Measurements from ENCODE around the gene IGFLR1.

DNA sequence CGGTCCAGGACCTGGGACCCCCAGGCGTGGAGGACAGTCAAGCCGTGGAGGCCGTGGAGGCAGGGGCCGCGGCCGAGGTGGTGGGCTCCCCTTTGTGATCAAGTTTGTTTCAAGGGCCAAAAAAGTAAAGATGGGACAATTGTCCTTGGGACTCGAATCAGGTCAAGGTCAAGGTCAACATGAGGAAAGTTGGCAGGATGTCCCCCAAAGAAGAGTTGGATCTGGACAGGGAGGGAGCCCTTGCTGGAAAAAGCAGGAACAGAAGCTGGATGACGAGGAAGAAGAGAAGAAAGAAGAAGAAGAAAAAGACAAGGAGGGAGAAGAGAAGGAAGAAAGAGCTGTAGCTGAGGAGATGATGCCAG, 22.1 kb downstream of the IGFLR1 start:
- TF ChIP-seq, protein P1, sequence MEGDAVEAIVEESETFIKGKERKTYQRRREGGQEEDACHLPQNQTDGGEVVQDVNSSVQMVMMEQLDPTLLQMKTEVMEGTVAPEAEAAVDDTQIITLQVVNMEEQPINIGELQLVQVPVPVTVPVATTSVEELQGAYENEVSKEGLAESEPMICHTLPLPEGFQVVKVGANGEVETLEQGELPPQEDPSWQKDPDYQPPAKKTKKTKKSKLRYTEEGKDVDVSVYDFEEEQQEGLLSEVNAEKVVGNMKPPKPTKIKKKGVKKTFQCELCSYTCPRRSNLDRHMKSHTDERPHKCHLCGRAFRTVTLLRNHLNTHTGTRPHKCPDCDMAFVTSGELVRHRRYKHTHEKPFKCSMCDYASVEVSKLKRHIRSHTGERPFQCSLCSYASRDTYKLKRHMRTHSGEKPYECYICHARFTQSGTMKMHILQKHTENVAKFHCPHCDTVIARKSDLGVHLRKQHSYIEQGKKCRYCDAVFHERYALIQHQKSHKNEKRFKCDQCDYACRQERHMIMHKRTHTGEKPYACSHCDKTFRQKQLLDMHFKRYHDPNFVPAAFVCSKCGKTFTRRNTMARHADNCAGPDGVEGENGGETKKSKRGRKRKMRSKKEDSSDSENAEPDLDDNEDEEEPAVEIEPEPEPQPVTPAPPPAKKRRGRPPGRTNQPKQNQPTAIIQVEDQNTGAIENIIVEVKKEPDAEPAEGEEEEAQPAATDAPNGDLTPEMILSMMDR (IDR thresholded peaks at IDR 0.05) = no peak
- TF ChIP-seq, protein P2, sequence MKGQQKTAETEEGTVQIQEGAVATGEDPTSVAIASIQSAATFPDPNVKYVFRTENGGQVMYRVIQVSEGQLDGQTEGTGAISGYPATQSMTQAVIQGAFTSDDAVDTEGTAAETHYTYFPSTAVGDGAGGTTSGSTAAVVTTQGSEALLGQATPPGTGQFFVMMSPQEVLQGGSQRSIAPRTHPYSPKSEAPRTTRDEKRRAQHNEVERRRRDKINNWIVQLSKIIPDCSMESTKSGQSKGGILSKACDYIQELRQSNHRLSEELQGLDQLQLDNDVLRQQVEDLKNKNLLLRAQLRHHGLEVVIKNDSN (CRISPR knock-in tag; IDR thresholded peaks at IDR 0.05) = no peak
- TF ChIP-seq PRRX2 (CRISPR knock-in tag; IDR thresholded peaks at IDR 0.05) (no peak), NR2C2 (CRISPR knock-in tag; IDR thresholded peaks at IDR 0.05) (no peak), RELA (CRISPR knock-in tag; IDR thresholded peaks at IDR 0.05; ENCODE audit: borderline replicate concordance) (no peak), ZNF138 (CRISPR knock-in tag; conservative IDR thresholded peaks at IDR 0.05) (no peak), ZNF121 (CRISPR knock-in tag; IDR thresholded peaks at IDR 0.05) (no peak), ETV6 (CRISPR knock-in tag; IDR thresholded peaks at IDR 0.05) (no peak), GABPB1 (CRISPR knock-in tag; IDR thresholded peaks at IDR 0.05) (no peak), ESRRA (CRISPR knock-in tag; IDR thresholded peaks at IDR 0.05; ENCODE audit: borderline replicate concordance) (no peak)
